CD4-positive, alpha-beta T cell treated with Interleukin-15 for 1 hour (primary cell): ENCODE results near the gene FBXO22.
"Not testable (repeated sequence)": the region's sequence is repeated elsewhere in the genome, so short reads cannot be mapped to it uniquely, and the experiment has no call there.

ENCODE experiments used
- DNase-seq: peaks from one replicate; pipeline ENCODE4 v3.0.0-alpha.2; 2020

Gene FBXO22

GRCh38 chr15:75984706-75985105, 81.0 kb downstream of the FBXO22 start:
- not testable (repeated sequence) for DNase-seq

- no peak for DNase-seq
Observed at GRCh38 chr15:75985971-75986370, 82.3 kb downstream of the FBXO22 start.

DNA sequence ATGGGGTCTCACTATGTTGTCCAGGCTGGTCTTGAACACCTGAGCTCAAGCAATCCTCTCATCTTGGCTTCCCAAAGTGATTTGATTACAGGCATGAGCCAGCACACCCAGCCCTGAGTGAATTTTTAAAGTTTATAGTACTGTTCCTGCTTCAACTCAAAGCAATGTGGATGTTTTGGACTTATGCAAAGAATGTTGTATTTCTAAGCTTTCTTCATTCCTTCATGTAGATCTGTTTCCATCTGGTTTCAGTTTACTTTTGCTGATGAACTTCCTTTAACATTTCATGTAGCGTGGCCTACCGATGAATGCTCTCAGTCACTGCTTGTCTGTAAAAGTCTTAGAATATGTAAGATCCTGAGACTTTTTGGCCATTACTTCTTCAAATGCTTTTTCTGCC, 85.4 kb downstream of the FBXO22 start:
- no peak for DNase-seq

DNA sequence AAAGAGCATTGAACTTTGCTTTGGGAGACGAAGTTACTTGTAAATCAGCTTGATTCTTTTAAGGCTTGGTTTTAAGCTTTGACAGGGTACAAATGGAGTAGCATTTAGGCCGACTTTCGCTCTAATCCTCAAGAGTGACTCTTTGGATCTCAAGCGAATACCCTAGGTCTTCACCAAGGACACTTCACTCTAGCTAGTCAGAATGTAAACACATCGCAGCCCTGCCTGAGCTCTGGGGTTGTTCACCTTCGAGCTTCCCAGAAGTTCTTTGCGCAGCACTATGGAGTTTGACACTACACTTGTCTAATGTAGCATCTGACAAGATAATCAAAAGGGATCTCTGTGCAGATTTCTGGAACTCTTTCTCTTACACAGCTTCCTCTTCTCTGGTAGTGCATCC, 86.2 kb downstream of the FBXO22 start:
- no peak for DNase-seq
